HL-60/S4 treated with phorbol 12-myristate 13-acetate at 8.2 ng/mL for 4 days and 3 days (cell line): ENCODE measurements around the gene MATN1.
"Not testable (repeated sequence)": the region's sequence is repeated elsewhere in the genome, so short reads cannot be mapped to it uniquely, and the experiment has no call there.

ENCODE experiments used
- in situ Hi-C: fragments of 300-500 bp; cut with MboI; formaldehyde crosslinking; loops from 2 replicates; pipeline ENCODE4 v1.15.0; 2022; ENCODE audit warnings: low sequenced_read_pairs

Gene MATN1, protein sequence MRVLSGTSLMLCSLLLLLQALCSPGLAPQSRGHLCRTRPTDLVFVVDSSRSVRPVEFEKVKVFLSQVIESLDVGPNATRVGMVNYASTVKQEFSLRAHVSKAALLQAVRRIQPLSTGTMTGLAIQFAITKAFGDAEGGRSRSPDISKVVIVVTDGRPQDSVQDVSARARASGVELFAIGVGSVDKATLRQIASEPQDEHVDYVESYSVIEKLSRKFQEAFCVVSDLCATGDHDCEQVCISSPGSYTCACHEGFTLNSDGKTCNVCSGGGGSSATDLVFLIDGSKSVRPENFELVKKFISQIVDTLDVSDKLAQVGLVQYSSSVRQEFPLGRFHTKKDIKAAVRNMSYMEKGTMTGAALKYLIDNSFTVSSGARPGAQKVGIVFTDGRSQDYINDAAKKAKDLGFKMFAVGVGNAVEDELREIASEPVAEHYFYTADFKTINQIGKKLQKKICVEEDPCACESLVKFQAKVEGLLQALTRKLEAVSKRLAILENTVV

DNA sequence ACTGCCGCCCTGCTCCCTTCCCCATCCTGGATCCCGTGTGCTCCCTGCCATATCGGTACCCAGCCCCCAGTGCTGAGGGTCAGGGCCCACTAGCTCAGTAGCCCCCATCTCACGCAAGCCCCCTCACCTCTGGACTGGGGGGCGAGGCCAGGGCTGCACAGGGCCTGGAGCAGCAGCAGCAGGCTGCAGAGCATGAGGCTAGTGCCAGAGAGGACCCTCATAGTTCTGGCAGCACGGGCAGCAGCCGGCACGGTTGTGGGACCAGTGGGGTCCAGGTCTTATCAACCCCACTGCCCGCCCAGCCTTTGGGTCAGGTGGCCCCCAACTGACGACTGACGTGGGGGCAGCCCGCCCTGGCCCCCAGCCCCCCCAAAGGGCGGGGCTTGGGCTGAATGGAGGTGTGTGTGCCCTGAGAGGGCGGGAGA lies at the start of gene MATN1:
Gene MATN1 (minus strand): TSS at position 255 of the 425 bp plus-strand sequence. CDS start 34 bp downstream, at position 221.
- in situ Hi-C loops = loop anchor here (10.0 to 25.0 kb wide), 2 partner anchors 61 to 1486 kb away; partner anchors contain the start of genes MECR and PTPRU

DNA sequence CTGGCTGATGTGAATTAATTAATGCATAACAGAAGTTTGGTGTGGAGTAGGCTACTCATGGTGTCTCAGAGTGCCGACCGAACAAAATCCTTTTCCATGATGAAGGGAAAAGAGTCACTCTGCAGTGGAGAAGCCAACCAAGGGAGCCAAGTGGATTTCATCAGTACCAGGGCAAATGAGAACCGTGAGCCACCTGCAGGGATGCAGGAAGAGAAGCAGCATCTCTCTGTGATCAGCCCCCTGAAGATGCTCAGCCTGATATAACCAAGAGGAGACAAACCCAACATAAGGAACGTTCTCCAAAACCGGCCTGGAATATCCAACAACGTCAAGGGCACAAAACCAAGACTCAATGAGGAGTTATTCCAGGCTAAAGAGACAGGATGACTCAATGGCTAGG lies 47.6 kb upstream of the MATN1 start:
- in situ Hi-C loops = no loop called here

DNA sequence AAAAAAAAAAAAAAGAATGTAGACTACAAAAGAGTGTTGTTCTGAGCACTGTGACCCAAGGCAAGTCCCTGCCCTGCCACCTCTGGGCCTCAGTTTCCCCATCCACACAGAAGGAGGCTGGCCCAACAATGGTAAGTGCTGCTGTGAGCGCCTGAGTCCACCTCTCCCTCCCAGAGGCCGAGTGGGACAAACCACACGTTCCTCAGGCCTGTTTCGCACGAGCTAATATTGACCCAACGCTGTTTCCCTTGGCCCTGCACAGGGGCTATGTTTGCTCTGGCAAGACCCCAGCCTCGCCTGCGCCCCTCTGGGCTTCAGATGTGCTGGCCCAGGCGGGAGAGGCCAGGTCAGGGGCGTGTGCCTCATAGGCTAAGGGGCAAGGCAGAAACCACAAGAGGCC lies 46.8 kb upstream of the MATN1 start:
- in situ Hi-C loops = no loop called here

GRCh38 chr1:30768830-30769718 lies 45.7 kb upstream of the MATN1 start:
- in situ Hi-C loops = no loop called here

DNA sequence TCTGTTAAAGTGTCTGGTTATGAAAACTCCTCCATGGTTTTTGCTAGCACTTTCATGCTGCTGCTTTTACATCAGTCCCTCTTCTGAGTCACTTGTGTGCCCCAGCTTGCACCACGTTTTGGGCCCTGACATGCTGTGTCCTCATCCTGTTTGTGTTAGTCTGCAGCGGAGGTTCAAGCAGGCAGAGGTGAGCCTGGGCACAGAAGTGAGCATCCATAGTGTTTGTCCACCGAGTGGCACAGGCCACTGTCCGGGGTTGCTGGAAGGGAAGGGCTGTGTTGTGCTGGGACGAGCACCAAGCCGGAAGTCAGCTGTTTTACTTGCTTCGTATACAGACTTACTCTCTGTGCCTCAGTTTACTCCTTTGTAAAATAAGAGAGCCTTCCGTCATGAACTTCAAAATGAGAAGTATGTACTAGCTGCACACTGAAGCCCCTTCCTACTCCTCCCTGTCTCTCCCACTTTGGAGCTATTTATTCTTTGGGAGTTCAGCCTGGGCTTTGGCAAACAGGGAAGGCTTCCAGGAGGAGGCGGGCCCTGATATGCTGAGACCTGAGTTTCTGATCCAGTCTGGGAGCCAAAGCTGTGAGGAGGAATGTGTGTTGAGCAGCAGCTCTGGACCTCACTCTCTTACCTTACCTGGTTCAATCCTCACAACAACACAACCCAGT lies 44.9 kb upstream of the MATN1 start:
- in situ Hi-C loops = no loop called here

DNA sequence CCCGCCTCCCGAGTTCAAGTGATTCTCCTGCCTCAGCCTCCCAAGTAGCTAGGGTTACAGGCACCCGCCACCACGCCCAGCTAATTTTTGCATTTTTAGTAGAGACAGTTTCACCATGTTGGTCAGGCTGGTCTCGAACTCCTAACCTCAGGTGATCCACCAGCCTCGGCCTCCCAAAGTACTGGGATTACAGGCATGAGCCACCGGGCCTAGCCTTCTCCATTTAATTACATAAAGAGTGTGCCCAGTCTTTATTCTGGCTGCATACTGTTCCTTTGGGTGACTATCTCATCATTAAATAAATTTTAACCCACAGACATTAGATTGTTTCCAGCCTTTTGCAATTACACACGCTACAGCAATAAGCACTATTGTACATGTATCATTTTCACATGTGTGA lies 43.6 kb upstream of the MATN1 start:
- in situ Hi-C loops = not testable (repeated sequence)

GRCh38 chr1:30765556-30766434 lies 42.4 kb upstream of the MATN1 start:
- in situ Hi-C loops = no loop called here

DNA sequence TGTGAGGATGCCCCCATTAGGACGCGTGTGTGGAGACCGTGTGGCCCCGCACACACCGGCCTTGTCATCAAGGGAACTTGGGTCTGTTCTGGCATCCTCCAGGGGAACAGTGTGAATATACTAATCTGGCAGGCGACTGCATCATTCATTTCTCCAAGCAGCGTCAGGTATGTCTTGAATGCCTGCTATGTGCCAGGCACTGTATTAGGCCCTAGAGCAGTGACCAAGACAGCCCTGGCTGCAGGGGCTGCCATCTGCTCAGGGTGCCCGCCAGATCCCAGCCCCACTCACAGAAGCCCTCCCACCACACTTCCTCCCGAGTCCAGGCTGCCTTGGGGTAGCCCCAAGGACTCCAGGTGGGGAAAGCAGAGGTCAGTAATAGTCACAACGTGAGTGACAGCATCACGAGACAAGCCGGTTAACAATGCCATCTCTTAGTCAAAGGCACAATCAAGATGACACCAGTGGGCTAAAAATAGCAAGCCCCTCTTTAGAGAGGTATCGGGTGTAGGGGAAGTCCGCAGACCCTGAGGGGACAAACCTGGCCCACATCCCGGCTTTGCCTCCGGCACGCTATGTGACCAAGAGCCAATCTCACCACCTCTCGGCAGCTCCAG lies 41.7 kb upstream of the MATN1 start:
- in situ Hi-C loops = no loop called here

GRCh38 chr1:30764396-30764795 lies 41.0 kb upstream of the MATN1 start:
- in situ Hi-C loops = no loop called here

DNA sequence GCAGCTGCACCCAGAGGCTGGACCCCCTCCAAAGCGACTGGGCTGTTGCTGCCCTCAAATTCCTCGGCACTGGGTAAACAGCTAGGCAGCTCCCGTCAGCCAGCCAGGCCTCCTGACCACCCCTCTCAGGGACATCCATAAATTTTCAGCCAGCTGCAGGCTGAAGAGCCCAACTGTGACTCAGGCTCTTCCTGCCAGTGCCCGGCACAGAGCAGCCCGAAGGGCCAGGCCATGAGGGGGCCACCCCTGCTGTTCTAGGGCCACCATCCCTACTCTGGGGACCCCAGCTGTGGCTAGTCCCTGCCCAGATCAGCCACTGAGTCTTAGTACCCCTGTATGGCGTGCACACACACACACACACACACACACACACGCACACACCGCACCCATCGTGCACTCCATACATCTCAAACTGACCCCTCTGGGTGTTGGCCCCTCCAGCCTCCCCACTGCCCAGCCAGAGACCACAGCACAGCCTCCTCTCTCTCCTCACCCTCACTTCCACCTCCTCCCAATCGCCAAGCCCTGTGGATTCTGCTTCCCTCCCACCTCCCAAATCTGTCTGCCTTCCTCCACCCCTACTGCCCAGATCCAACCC lies 40.4 kb upstream of the MATN1 start:
- in situ Hi-C loops = no loop called here

- in situ Hi-C loops = no loop called here
Measured at GRCh38 chr1:30762930-30763650, 39.7 kb upstream of the MATN1 start.

DNA sequence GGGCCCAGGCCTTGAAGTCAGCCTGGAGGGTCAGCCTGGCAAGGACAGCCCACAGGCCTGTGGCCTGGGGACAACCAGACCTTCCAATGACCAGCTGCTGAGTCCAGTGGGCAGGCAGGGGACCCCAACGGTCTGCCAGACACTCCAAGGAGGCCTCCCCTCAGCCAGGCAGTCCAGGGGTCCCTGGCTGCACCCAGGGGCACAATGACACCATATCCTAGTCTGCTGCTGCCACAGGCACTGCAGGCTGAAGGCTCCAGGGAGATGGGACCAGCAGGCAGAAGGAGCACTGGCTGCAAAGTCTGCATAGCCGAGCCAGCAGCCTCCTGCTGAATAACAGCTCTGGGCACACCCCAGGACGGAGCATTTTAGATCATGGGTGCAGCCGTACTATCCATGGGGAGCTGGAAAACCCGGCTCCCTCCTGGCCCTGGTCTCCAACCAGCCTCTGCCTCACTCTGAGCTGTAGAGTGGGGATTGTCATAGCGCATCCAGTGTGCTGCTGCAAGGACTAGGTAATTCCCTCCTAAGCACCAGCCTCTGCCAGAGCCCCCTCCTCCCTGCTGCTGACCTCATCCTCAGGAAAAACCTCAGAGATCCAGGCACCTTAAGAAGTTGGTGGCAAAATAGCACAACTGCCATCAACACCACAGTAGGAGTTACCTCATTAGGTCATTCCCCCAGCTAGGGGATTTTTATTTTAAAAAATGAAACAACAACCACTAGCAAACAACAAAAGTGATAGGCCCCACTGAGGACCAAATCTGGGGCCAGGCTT lies 39.0 kb upstream of the MATN1 start:
- in situ Hi-C loops = no loop called here

DNA sequence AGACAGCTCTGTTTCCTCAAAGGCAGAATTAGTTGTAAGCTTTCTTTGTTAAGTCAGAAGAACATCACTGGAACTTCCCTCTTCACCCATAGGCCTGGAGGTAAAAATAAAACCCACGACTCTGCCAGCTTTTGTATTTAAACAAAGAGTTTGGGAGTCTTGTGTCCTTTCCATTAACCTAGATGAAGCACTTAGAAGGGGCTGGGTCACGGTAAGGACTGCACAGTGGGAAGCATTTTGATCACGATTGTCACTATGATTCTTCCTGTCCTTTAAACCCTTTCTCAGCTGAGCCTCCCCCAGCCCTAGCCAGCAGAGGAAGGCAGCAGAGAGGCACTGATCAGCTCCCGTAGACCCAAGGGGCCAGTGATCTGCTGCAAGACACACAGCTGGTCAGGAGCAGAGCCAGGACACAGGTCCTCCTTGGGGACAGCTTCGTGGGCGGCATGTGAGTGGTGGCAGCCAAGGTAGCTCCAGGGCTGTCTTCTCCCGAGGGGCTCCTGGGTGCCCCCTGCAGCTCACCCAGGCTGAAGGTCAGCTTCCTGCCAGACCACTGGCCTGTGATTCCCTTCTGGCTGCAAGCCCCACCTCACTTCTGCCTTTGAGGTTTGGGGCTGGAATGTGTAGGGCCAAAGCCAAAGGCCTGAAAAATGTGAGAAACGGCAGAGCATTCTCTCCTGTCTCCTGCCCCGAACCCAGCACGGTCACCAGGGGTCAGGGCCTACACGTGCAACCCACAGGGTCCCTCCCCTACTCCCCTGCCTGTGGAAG lies 38.2 kb upstream of the MATN1 start:
- in situ Hi-C loops = no loop called here

DNA sequence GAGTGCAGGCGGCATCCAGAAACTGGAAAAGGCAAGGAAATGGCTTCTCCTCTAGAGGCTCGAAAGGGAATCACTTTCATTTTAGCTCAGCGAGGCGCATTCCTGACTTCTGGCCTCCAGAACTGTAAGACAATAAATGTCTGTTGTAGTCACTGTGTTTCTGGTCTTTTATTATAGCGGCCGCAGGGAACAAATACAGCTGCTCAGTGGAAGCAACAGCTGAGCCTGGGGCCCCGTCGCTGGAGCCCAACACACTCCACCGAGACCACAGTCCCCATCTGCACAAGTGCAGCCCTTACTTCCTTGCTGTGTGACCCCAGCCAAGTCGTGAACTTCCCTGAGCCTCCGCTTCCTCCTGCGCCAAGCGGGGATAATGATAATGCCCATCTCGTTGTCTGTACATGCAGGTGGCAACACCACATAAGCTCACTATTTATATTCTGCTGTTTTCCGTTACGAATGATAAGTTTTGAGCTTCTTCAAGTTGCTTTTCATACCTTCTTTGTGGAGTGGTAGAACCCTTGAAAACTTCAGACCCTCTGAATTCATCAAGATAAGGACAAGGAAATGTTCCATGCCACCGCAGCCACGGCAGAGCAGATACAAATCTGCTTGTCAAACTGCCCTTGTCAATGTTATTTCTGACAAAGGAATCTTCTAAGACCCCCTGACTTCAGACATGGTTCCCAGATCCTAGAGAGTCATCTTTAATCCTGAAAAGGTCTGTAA lies 37.4 kb upstream of the MATN1 start:
- in situ Hi-C loops = no loop called here

GRCh38 chr1:30759718-30760281 lies 36.4 kb upstream of the MATN1 start:
- in situ Hi-C loops = no loop called here

GRCh38 chr1:30758785-30759380 lies 35.5 kb upstream of the MATN1 start:
- in situ Hi-C loops = no loop called here
